Fibroblast of lung (primary cell): ENCODE measurements around the gene ZNRF1. TPM values are rescaled to one million over a fixed set of nuclear protein-coding genes. Genes with fewer than 3 reads are reported as not detected.
A peak's percentile ranks its signal among the peaks of the same experiment; 100 is the strongest.

Experiments used
- DNase-seq, 2 donors: peaks; one replicate each; pipeline versions ENCODE4 v3.0.0 to v3.0.0-alpha.2; 2010; ENCODE audit warnings: low read depth in 2 of 2
- H2AFZ ChIP-seq: 2 replicates; pipeline ENCODE4 v1.5.1; 2012; ENCODE audit warnings: low read length, control low read depth, inconsistent platforms
- H3K27ac ChIP-seq: 2 replicates; pipeline ENCODE4 v1.5.1; 2011; ENCODE audit warnings: low read length, control low read depth; ENCODE audit not compliant: insufficient read depth
- H3K27me3 ChIP-seq: 2 replicates; pipeline ENCODE4 v1.5.1; 2011; ENCODE audit warnings: mild to moderate bottlenecking, low read length; ENCODE audit not compliant: control insufficient read depth, insufficient read depth
- H3K36me3 ChIP-seq: 2 replicates; pipeline ENCODE4 v1.5.1; 2011; ENCODE audit warnings: low read length; ENCODE audit not compliant: control insufficient read depth, insufficient read depth
- H3K4me1 ChIP-seq: 2 replicates; pipeline ENCODE4 v1.5.1; 2011; ENCODE audit warnings: low read length; ENCODE audit not compliant: control insufficient read depth, insufficient read depth; ENCODE audit errors: extremely low read depth
- H3K4me2 ChIP-seq: 2 replicates; pipeline ENCODE4 v1.5.1; 2011; ENCODE audit warnings: low read length, control low read depth; ENCODE audit not compliant: insufficient read depth; ENCODE audit errors: extremely low read depth
- H3K4me3 ChIP-seq, 4 experiments: fragments of 200-600 bp in 1 of 4; sonication (generic) in 1 of 4; replicated peaks in 1 of 4; 2 replicates each; pipeline ENCODE4 v1.5.1; 2011 to 2016; ENCODE audit warnings: low read length in 4 of 4, low read depth in 3 of 4, mild to moderate bottlenecking in 3 of 4, control low read depth in 2 of 4, inconsistent platforms in 1 of 4, mixed read lengths in 1 of 4; ENCODE audit not compliant: insufficient read depth in 1 of 4; ENCODE audit errors: control extremely low read depth in 1 of 4
- H3K79me2 ChIP-seq: 2 replicates; pipeline ENCODE4 v1.5.1; 2012; ENCODE audit warnings: mild to moderate bottlenecking, low read length, inconsistent platforms; ENCODE audit not compliant: control insufficient read depth, insufficient read depth
- H3K9ac ChIP-seq: 2 replicates; pipeline ENCODE4 v1.5.1; 2011; ENCODE audit warnings: mild to moderate bottlenecking, low read length, control low read depth; ENCODE audit not compliant: insufficient read depth
- H3K9me3 ChIP-seq: 2 replicates; pipeline ENCODE4 v1.5.1; 2012; ENCODE audit warnings: low read depth, low read length; ENCODE audit not compliant: control insufficient read depth, insufficient read depth
- H4K20me1 ChIP-seq: 2 replicates; pipeline ENCODE4 v1.5.1; 2011; ENCODE audit warnings: low read length; ENCODE audit not compliant: control insufficient read depth, insufficient read depth; ENCODE audit errors: extremely low read depth
- CTCF ChIP-seq, 2 donors: IDR thresholded peaks in 1 of 2; conservative IDR thresholded peaks in 1 of 2; 1 replicate in 1 of 2; 2 replicates in 1 of 2; pipeline ENCODE4 v1.5.1; 2011 to 2012; ENCODE audit warnings: low read length in 2 of 2, control low read depth in 1 of 2, inconsistent platforms in 1 of 2, low read depth in 1 of 2, mild to moderate bottlenecking in 1 of 2
- EZH2 ChIP-seq: IDR thresholded peaks from 2 replicates; pipeline ENCODE4 v1.5.1; 2012; ENCODE audit warnings: low read length, control low read depth, mild to moderate bottlenecking; ENCODE audit errors: missing control alignments
- polyA plus RNA-seq, 2 donors: library from polyadenylated mRNA; depleted of rRNA in 1 of 2; stranded (reverse) in 1 of 2; unstranded in 1 of 2; fragments of >200 nt; gene quantifications; 2 replicates each; pipeline ENCODE4 v1.2.1, GENCODE V29; 2011 to 2012; ENCODE audit warnings: missing spikeins in 1 of 2
- total RNA-seq: library from RNA; depleted of rRNA; stranded (reverse); fragments of >200 nt; gene quantifications from 2 replicates; pipeline ENCODE4 v1.2.1, GENCODE V29; 2014

Gene ZNRF1
- total and polyA plus RNA-seq, 2 donors (not counting 1 experiment from before 2014, with no cell fraction given): 21.0 to 21.1 TPM

GRCh38 chr16:75110637-75111513 lies 112.1 kb downstream of the ZNRF1 start:
- TF ChIP-seq EZH2 (no peak), CTCF (conservative IDR thresholded peaks at IDR 0.05 in 1 of 2, IDR thresholded peaks at IDR 0.05 in 1 of 2; ENCODE audit: low read depth in 1 of 2, low read length in 2 of 2) (peak; percentile 79 to 91)
- Histone ChIP-seq H2AFZ (peak overlapping the region; percentile 65), H3K9ac (peak overlapping the region; percentile 20), H3K4me3 (peak overlapping the region in 3 of 4 experiments; percentile 30 to 35 (median 32)), H3K36me3 (no peaks in the 10 kb centered on the region), H3K27ac (peak overlapping the region; percentile 81), H3K9me3 (no peaks in the 10 kb centered on the region), H4K20me1 (no peaks in the 10 kb centered on the region), H3K79me2 (no peaks in the 10 kb centered on the region), H3K4me1 (peaks cover 40% of the 10 kb centered on the region), H3K27me3 (no peaks in the 10 kb centered on the region), H3K4me2 (peak overlapping the region; percentile 86)
- DNase-seq: peak; percentile 86 to 91

- H4K20me1 ChIP-seq: no peaks in the 10 kb centered on the region
- H2AFZ ChIP-seq: no peak overlapping the region
- no peaks in the 10 kb centered on the region for H3K36me3 ChIP-seq
- H3K4me3 ChIP-seq: no peak overlapping the region
- no peaks in the 10 kb centered on the region for H3K79me2 ChIP-seq
- no peaks in the 10 kb centered on the region for H3K9me3 ChIP-seq
- H3K27ac ChIP-seq: no peak overlapping the region
- no peak overlapping the region for H3K9ac ChIP-seq
- DNase-seq: no peak
- no peaks in the 10 kb centered on the region for H3K27me3 ChIP-seq
- H3K4me2 ChIP-seq: no peak overlapping the region
- H3K4me1 ChIP-seq: peaks cover 41% of the 10 kb centered on the region
- TF ChIP-seq CTCF (conservative IDR thresholded peaks at IDR 0.05 in 1 of 2, IDR thresholded peaks at IDR 0.05 in 1 of 2; ENCODE audit: low read depth in 1 of 2, low read length in 2 of 2): no peak
- no peak for TF ChIP-seq EZH2
These were observed 112.7 kb downstream of the ZNRF1 start for GRCh38 chr16:75111514-75111940.

GRCh38 chr16:75111961-75112733 lies 113.3 kb downstream of the ZNRF1 start:
- no peaks in the 10 kb centered on the region for H3K79me2 ChIP-seq
- no peak overlapping the region for H3K4me3 ChIP-seq
- H3K9ac ChIP-seq: no peak overlapping the region
- no peaks in the 10 kb centered on the region for H3K9me3 ChIP-seq
- H3K4me2 ChIP-seq: no peak overlapping the region
- peaks cover 36% of the 10 kb centered on the region for H3K4me1 ChIP-seq
- H3K27ac ChIP-seq: no peak overlapping the region
- H3K36me3 ChIP-seq: no peaks in the 10 kb centered on the region
- H4K20me1 ChIP-seq: no peaks in the 10 kb centered on the region
- TF ChIP-seq EZH2 (no peak), CTCF (conservative IDR thresholded peaks at IDR 0.05 in 1 of 2, IDR thresholded peaks at IDR 0.05 in 1 of 2; ENCODE audit: low read depth in 1 of 2, low read length in 2 of 2) (no peak)
- DNase-seq: no peak
- no peaks in the 10 kb centered on the region for H3K27me3 ChIP-seq
- H2AFZ ChIP-seq: no peak overlapping the region
